ENCODE measurements around the gene ANXA2R.

GRCh38 chr5:42995360-42995751 is 44.8 kb downstream of the ANXA2R start:
- TF ChIP-seq CTCF (IDR thresholded peaks at IDR 0.05; ENCODE audit: low read depth, low read length, missing input control) (no peak), YY1 (IDR thresholded peaks at IDR 0.05) (no peak), ZBTB33 (IDR thresholded peaks at IDR 0.05) (no peak), RXRA (IDR thresholded peaks at IDR 0.05) (no peak), MAX (IDR thresholded peaks at IDR 0.05) (no peak), REST (IDR thresholded peaks at IDR 0.05) (no peak), HNF4A (conservative IDR thresholded peaks at IDR 0.05) (no peak), ATF3 (IDR thresholded peaks at IDR 0.05) (no peak), RAD21 (IDR thresholded peaks at IDR 0.05) (no peak), TAF1 (conservative IDR thresholded peaks at IDR 0.05) (no peak), EGR1 (IDR thresholded peaks at IDR 0.05; ENCODE audit: low read depth in 2 of 2) (no peak), GABPA (IDR thresholded peaks at IDR 0.05 in 1 of 2, conservative IDR thresholded peaks at IDR 0.05 in 1 of 2) (no peak), JUND (IDR thresholded peaks at IDR 0.05) (no peak)

Data from liver (tissue), 3 donors.